GM21786 (cell line): Measurements from ENCODE around the gene BRI3.

Source experiments
- ATAC-seq: cut with Tn5 transposase; IDR thresholded peaks from one replicate; pipeline ENCODE4 v1.9.1; 2021; ENCODE audit not compliant: unreplicated experiment

BRI3 gene

GRCh38 chr7:98252425-98253054 lies 28.9 kb upstream of the BRI3 start:
- peak; percentile 27 for ATAC-seq

- no peak for ATAC-seq
These were observed 27.0 kb upstream of the BRI3 start for GRCh38 chr7:98254516-98254915.

GRCh38 chr7:98254951-98255610 lies 26.4 kb upstream of the BRI3 start:
- ATAC-seq = no peak

- no peak for ATAC-seq
These were observed 25.1 kb upstream of the BRI3 start for GRCh38 chr7:98256431-98256830.

GRCh38 chr7:98257701-98258100 lies 23.8 kb upstream of the BRI3 start:
- no peak for ATAC-seq

- ATAC-seq = no peak
These were observed 15.6 kb upstream of the BRI3 start for GRCh38 chr7:98265841-98266271.

GRCh38 chr7:98266840-98267239 lies 14.6 kb upstream of the BRI3 start:
- no peak for ATAC-seq

GRCh38 chr7:98267303-98267702 lies 14.2 kb upstream of the BRI3 start:
- no peak for ATAC-seq

GRCh38 chr7:98276241-98276761 lies 5.2 kb upstream of the BRI3 start:
- ATAC-seq = no peak

- ATAC-seq = no peak
These were observed 3.1 kb upstream of the BRI3 start for GRCh38 chr7:98278408-98278807.

- ATAC-seq = no peak
These were observed 2.5 kb upstream of the BRI3 start for GRCh38 chr7:98278936-98279335.

- no peak for ATAC-seq
These were observed 1.2 kb upstream of the BRI3 start for GRCh38 chr7:98280296-98280695.

- peak; percentile 6 for ATAC-seq
These were observed 496 bp downstream of the BRI3 start for GRCh38 chr7:98281757-98282606.

- no peak for ATAC-seq
These were observed 1.2 kb downstream of the BRI3 start for GRCh38 chr7:98282703-98283102.

- no peak for ATAC-seq
These were observed 1.8 kb downstream of the BRI3 start for GRCh38 chr7:98283127-98283886.

- no peak for ATAC-seq
These were observed 2.4 kb downstream of the BRI3 start for GRCh38 chr7:98283887-98284222.

GRCh38 chr7:98284335-98285036 lies 3.0 kb downstream of the BRI3 start:
- no peak for ATAC-seq

GRCh38 chr7:98285157-98286092 lies 3.9 kb downstream of the BRI3 start:
- no peak for ATAC-seq

GRCh38 chr7:98286093-98286539 lies 4.6 kb downstream of the BRI3 start:
- no peak for ATAC-seq
